HG02852 (cell line): ENCODE data around the gene CTBP1.
"Not testable (repeated sequence)": the region's sequence is repeated elsewhere in the genome, so short reads cannot be mapped to it uniquely, and the experiment has no call there.

Experiments used
- ATAC-seq: cut with Tn5 transposase; IDR thresholded peaks from one replicate; pipeline ENCODE4 v1.9.1; 2021; ENCODE audit warnings: mild to moderate bottlenecking, moderate library complexity; ENCODE audit not compliant: unreplicated experiment

CTBP1 gene

GRCh38 chr4:1248245-1249147, at the start of gene CTBP1:
Gene CTBP1, minus strand, starts transcription at chr4:1249130. Its CDS starts 7,799 bp downstream, at chr4:1241331.
- peak; percentile 43 for ATAC-seq

GRCh38 chr4:1298461-1298860, 49.5 kb upstream of the CTBP1 start:
- ATAC-seq: no peak

GRCh38 chr4:1297456-1298325, 48.8 kb upstream of the CTBP1 start:
- ATAC-seq: no peak

- no peak for ATAC-seq
These were observed 48.1 kb upstream of the CTBP1 start for GRCh38 chr4:1297023-1297395.

GRCh38 chr4:1296324-1297022, 47.5 kb upstream of the CTBP1 start:
- no peak for ATAC-seq

- no peak for ATAC-seq
These were observed 46.6 kb upstream of the CTBP1 start for GRCh38 chr4:1295405-1296055.

GRCh38 chr4:1294891-1295290, 46.0 kb upstream of the CTBP1 start:
- no peak for ATAC-seq

- no peak for ATAC-seq
These were observed 45.5 kb upstream of the CTBP1 start for GRCh38 chr4:1294424-1294823.

- no peak for ATAC-seq
These were observed 45.1 kb upstream of the CTBP1 start for GRCh38 chr4:1293991-1294390.

- no peak for ATAC-seq
These were observed 44.6 kb upstream of the CTBP1 start for GRCh38 chr4:1293531-1293941.

GRCh38 chr4:1292703-1293011, 43.7 kb upstream of the CTBP1 start:
- ATAC-seq: not testable (repeated sequence)

GRCh38 chr4:1291996-1292702, 43.2 kb upstream of the CTBP1 start:
- no peak for ATAC-seq

GRCh38 chr4:1291091-1291490, 42.2 kb upstream of the CTBP1 start:
- no peak for ATAC-seq

GRCh38 chr4:1290165-1290977, 41.4 kb upstream of the CTBP1 start:
- peak; percentile 6 for ATAC-seq

- peak; percentile 93 for ATAC-seq
These were observed 40.6 kb upstream of the CTBP1 start, which contains the start of gene MAEA for GRCh38 chr4:1289207-1290164. Gene MAEA, plus strand, starts transcription at chr4:1289891. Its CDS starts 23 bp downstream, at chr4:1289914.

GRCh38 chr4:1288786-1289185, 39.9 kb upstream of the CTBP1 start:
- ATAC-seq: no peak

- ATAC-seq: no peak
These were observed 37.0 kb upstream of the CTBP1 start for GRCh38 chr4:1285790-1286553.
